HG02981 (cell line): ENCODE data around the gene PPEF1.
"Not testable (repeated sequence)": the region's sequence is repeated elsewhere in the genome, so short reads cannot be mapped to it uniquely, and the experiment has no call there.

Experiments
- ATAC-seq: cut with Tn5 transposase; IDR thresholded peaks from one replicate; pipeline ENCODE4 v1.9.1; 2021; ENCODE audit warnings: mild to moderate bottlenecking, moderate library complexity; ENCODE audit not compliant: unreplicated experiment

The PPEF1 gene

DNA sequence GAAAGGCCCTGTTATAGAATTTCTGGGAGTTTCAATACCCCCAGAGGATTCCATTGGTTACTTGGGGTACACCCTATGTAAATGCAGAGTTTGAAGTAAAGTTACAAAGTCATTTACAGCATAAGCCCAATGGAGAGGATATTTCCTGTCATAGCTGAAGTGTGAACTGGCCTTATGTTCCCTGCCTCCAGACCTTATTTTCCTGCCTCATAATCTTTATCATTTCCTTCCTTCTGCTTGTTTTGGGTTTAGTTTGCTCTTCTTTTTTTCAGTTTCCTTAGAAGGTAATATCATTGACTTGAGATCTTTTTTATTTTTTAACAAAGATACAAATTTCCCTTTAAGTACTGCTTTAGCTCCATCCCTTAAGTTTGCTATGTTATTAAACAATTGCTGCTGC lies 85.4 kb downstream of the PPEF1 start:
- ATAC-seq, result no peak

DNA sequence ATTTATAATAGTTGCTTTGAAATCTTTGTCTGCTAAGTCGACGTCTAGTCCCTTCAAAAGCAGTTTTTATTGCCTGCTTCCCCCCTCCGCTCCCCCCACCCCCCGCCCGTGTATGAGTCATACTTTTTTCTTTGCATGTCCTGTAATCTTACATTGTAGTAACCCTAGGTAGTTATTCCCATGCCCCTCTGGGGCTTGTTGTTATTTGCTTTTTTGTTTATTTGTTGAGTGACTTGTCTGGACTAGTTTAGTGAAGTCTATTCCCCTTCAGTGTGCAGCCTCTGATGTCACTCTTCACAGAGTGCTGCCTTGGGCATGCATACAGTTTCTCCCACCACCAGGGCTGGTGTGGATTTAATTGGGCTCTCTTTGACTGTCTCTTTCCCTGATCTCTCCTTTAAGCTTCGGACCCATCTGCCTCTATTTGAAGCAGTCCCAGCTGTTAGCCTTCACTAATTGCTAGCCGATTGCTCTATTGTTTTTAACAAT lies 86.2 kb downstream of the PPEF1 start:
- ATAC-seq, result no peak

GRCh38 chrX:18797141-18797540 lies 89.7 kb downstream of the PPEF1 start:
- ATAC-seq, result no peak

DNA sequence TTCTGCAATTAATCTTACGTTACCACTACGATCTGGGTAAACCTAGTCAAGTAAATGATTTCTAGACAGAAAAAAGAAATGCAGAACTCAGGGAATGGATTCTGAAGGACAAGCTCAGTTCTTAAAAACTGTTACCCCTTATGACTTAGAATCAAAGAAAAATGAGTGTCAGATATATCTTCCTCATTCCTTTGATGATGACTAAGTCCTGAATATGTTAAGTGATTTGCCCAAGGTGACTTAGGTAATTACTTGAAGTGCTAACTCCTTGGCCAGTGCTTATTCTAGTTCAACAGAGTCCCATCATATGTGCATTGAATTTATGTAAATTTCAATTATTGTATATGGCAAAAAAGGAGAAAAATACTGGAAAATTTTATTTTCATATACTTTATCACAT lies 92.5 kb downstream of the PPEF1 start:
- no peak for ATAC-seq

- no peak for ATAC-seq
These were observed 102.2 kb downstream of the PPEF1 start for GRCh38 chrX:18809641-18810040.

DNA sequence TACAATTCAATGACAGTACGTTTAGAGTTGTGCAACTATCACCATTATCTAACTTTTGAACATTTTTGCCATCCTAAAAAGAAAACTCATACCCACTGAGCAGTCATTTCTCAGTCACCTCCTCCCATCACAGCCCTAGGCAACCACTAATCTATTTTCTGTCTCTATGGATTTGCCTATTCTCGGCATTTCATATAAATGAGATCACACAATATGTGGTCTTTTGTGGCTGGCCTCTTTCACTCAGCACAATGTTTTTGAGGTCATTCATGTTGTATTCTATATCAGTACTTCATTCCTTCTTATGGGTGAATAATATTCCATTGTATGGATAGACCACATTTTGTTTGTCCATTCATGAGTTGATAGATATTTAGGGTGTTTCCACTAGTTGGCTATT lies 103.0 kb downstream of the PPEF1 start:
- ATAC-seq, result no peak

- no peak for ATAC-seq
These were observed 117.9 kb downstream of the PPEF1 start for GRCh38 chrX:18825375-18825774.

DNA sequence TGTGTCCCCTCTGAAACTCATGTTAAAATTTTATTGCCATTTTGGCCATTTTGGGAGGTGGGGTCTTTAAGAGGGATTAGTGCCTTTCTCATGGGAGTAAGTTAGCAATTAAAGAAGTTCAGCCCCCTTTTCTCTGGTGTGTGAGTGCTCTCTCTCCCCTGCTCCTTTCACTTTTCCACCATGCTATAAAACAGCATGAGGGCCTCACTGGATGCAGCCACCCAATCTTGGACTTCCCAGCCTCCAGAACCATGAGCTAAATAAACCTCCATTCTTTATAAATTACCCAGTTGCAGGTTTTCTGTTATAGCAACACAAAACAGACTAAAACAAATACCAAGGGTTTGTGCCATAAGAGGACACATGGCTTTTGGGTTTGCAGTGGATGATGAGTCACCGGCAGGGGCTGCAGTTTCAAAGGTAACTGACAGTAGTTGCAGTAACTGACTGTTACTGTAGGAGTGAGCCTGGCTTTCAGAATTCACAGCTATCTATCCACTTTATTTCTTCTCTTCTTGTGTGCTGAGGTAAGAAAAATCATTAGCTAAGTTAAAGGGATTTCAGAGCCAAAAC lies 121.5 kb downstream of the PPEF1 start:
- ATAC-seq, result no peak

GRCh38 chrX:18833071-18833731 lies 125.8 kb downstream of the PPEF1 start:
- no peak for ATAC-seq

DNA sequence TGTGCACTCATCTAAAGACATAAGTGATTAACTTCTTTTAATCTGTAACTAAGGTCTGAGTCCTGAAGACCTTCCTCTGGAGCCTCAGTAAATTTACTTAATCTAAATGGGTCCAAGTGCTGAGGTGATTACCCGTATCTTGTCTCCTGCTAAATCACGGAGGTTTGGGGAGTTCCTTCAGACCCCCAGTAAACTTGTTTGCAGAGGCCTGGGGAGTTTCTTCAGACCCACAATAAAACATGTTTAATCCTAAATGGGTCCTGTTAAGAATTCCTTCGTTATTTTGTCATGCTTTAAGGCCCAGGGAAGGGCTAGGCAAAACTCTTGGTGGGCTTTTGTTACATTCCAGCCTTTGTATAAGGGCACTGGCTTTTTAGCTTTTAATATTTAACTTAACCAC lies 140.5 kb downstream of the PPEF1 start:
- not testable (repeated sequence) for ATAC-seq

DNA sequence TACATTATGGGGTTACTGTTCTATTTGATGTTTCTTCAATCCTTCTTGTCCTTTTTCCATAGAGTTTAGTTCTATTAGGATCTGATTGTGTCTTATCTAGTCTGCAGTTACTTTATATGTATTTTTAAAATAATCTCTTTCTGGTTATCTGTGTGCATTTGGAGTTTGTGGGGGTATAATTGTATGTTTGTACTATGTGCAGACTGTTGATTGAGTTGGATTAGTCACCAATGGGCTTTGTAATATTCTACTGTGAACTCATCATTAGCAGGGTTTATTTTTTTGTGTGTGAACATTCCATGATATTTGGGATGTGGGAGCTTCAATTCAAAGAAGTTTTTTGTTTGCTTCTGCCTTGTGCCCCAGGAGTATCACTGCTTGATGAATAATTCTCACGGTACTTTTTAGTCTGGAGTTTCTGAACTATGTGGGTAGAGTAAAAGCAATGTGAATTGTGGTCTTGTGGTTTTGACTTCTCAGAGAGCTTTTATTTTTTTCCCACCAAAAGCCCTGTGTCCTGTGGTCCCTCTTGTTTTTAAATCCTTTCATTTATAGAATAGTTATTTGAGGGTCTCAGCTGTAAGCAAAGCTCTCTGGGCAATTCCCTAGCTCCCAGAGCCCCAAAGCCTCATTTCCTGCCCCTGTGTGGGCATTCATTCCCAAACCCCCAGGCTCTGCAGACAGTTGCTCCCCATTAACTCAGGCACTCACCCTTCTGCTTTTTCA lies 148.6 kb downstream of the PPEF1 start:
- ATAC-seq, result peak; percentile 80

- ATAC-seq, result no peak
These were observed 149.2 kb downstream of the PPEF1 start for GRCh38 chrX:18856645-18856997.

DNA sequence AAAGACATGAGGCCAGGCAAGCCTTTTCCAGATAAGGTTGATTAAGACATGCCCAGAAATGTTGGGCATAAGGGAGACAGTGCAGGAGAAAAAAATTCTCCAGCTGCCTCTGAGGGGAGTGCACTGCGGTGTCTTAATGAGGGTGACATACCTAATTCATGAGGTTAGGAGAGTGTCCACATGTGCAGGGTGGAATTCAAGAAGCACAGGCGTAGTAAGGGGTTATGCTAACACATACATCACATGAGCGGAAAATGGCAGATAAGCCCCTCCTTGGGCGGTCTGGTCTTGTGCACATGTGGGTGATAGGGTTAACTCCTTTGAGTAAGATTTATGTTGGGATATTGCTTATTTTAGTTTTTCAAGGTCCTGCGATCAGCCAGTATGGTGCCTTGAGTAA lies 154.1 kb downstream of the PPEF1 start:
- no peak for ATAC-seq

- no peak for ATAC-seq
These were observed 157.0 kb downstream of the PPEF1 start for GRCh38 chrX:18864390-18864920.

DNA sequence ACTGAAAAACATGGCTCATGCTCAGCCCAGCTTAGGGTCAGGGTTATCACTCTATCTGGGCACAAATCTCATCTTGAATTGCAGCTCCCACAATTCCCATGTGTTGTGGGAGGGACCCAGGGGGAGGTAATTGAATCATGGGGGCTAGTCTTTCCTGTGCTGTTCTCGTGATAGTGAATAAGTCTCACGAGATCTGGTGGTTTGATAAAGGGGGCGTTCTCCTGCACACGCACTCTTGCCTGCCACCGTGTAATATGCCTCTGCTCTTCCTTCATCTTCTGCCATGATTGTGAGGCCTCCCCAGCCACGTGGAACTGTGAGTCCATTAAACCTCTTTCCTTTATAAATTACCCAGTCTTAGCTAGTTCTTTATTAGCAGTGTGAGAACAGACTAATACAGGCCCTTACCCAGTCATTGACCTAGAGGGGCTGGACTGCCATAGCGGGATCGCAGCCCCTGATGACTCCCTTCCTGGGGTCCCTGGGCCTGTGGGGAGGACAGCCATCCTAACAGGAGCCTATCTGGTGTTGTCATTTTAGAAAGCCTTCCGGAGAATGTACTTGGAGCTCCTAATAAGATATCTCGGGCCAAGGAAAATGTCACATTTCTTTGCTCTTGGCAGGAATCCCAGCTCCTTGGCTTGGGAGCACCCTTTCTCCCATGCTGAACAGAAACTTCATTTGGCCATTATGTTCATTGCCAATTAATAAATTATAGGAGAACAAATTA lies 163.9 kb downstream of the PPEF1 start:
- ATAC-seq, result no peak

DNA sequence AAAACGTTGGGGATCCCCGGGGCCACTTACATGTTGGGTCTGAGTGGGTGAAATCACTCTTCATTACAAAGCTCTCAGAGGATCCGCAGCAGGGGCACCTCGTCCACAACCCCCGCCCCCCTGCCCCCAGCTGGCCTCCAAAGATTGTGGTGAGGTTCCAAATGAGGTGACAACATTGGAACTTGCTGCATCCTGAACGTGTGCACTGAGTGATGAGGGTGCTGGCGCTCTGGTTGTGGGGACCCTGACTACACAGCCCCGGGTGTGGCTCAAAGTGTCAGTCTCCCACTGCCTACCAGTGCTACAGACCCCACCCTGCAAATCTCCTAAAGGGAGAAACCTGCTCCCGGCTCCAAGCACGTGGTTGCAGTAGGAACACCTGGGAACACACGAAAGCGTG lies 164.5 kb downstream of the PPEF1 start:
- no peak for ATAC-seq

DNA sequence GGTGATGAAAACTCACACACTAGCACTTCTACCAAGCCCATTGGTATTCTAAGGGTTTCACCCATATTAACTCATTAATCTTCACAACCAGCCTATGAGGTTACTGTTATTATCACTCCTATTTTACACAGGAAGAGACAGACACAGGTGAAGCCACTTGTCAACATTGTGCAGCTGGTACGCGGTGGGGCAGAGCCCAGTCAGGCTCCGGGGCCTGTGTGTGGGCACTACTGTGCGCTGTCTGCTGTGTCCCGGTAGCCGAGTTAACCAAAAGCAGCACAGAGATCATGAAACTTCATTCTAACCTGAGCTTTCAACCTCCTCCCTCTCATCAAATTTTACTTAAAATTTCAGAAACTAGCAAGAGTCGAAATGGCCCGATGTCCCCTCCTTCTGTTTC lies 165.2 kb downstream of the PPEF1 start:
- no peak for ATAC-seq

DNA sequence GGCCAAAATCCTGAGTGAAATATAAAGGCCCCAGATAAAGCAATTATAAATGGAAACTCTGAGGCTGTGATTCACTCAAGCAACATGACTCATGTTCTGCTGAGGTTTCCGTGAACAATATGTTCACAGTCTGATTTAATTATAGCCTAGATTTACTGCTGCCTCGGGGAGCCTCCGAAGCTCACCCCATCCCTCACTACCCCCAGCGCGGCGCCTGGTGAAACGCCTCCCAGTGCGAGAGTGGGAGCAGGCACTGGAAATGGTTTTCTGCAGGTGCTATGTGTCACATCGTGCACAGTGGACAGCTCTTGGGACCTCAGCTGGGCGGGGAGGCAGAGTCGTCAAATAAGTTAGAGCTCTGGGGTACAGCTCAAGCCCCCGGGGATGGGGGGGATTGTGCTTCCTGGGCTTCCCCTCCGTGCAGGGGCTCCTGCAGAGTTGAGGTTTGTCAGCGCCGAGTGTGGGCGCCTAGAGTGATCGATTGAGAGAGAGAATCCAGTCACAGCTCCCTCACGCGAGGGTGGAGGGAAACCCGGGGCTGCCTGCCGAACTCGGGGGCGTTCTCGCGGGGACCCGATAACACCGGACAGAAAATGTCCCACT lies 165.8 kb downstream of the PPEF1 start:
- ATAC-seq, result no peak

DNA sequence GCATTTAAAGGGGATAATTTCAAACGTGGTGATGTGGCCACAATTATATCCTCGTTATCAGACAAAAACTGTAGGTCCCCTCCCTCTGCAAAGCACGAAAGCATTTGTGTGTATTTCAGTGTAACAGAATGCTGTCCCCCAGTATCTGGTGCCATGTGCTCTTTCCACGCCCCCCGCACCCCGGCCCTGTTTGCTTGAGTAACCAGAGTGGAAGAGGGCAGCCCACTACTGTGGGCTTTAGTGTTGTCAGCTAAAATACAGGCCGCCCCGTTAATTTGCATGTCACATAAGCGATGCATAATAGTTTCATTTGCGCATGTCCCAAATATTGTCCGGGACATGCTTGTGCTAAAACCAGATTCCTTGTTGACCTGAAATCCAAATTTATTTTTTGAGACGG lies 166.4 kb downstream of the PPEF1 start:
- no peak for ATAC-seq

- ATAC-seq, result no peak
These were observed 167.3 kb downstream of the PPEF1 start for GRCh38 chrX:18874560-18875255.
